GM12864 (cell line): ENCODE data around the gene MED10.

Source experiments
- DNase-seq: peaks from one replicate; pipeline ENCODE4 v3.0.0-alpha.2; 2011; ENCODE audit warnings: low read depth
- H3K4me3 ChIP-seq: 2 replicates; pipeline ENCODE4 v1.5.1; 2011; ENCODE audit warnings: mild to moderate bottlenecking, low read depth, low read length, control low read depth
- TF ChIP-seq, protein P1 (sequence below): IDR thresholded peaks from 2 replicates; pipeline ENCODE4 v1.5.1; 2011; ENCODE audit warnings: low read depth, mild to moderate bottlenecking, moderate library complexity, low read length, control low read depth, inconsistent platforms; ENCODE audit errors: missing control alignments

MED10 gene

DNA sequence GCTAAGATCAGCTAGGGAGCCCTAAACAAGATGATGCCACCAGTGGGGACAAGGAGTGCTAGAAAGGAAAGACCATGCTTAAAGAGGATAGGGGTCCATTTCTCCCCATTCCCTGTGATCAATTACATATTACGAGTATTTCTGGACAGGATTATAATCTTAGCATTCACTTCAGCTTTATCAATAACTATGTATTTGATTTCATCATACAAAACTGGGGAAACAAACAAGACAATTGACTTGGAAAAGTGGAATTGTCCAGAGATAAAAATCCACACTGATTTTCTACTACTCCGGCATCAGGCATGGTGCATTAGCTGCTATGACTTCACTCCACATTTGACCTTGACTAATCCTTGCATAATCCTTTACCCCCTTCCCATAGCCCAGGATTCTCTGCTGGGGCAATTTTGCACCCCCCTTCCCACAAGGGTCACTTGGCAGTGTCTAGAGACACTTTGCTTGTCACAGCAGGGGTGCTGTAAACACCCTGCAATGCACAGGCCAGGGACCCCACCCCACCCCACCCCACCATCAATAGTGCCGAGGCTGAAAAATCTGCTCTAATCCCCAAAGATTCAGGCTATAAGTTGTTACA lies 40.4 kb upstream of the MED10 start:
- no peak for DNase-seq
- TF ChIP-seq, protein P1, sequence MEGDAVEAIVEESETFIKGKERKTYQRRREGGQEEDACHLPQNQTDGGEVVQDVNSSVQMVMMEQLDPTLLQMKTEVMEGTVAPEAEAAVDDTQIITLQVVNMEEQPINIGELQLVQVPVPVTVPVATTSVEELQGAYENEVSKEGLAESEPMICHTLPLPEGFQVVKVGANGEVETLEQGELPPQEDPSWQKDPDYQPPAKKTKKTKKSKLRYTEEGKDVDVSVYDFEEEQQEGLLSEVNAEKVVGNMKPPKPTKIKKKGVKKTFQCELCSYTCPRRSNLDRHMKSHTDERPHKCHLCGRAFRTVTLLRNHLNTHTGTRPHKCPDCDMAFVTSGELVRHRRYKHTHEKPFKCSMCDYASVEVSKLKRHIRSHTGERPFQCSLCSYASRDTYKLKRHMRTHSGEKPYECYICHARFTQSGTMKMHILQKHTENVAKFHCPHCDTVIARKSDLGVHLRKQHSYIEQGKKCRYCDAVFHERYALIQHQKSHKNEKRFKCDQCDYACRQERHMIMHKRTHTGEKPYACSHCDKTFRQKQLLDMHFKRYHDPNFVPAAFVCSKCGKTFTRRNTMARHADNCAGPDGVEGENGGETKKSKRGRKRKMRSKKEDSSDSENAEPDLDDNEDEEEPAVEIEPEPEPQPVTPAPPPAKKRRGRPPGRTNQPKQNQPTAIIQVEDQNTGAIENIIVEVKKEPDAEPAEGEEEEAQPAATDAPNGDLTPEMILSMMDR = no peak
- H3K4me3 ChIP-seq = no peak overlapping the region

DNA sequence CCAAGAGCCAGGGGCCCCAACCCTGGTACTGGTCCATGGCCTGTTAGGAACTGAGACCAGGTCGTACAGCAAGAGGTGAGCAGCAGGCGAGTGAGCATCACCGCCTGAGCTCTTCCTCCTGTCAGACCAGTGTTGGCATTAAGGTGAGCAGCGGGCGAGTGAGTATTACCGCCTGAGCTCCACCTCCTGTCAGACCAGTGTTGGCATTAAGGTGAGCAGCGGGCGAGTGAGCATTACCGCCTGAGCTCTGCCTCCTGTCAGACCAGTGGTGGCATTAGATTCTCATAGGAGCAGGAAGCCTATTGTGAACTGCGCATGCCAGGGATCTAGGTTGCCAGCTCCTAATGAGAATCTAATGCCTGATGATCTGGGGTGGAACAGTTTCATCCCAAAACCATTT lies 39.3 kb upstream of the MED10 start:
- no peak overlapping the region for H3K4me3 ChIP-seq
- TF ChIP-seq, protein P1 = no peak
- no peak for DNase-seq

DNA sequence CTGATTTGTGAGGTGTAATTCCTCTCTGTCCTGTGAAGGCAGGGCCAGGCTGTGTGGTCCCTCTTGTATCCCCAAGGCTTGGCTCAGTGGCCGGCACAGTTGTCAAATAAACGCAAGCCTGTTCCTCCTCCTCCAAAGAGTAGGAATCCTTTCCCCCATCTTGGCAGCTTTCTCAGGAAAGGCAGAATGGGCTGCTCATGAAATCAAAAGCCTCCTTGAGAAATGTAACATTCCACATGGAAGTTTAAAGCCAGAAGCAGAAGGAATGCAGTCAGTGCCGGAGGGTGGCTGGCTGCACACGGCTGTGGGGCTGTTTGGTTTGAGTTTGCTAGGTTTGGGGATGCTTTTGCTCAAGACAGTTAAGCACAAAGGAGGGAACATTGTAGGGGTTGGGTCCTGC lies 34.5 kb upstream of the MED10 start:
- TF ChIP-seq, protein P1 = no peak
- DNase-seq = no peak
- no peak overlapping the region for H3K4me3 ChIP-seq

DNA sequence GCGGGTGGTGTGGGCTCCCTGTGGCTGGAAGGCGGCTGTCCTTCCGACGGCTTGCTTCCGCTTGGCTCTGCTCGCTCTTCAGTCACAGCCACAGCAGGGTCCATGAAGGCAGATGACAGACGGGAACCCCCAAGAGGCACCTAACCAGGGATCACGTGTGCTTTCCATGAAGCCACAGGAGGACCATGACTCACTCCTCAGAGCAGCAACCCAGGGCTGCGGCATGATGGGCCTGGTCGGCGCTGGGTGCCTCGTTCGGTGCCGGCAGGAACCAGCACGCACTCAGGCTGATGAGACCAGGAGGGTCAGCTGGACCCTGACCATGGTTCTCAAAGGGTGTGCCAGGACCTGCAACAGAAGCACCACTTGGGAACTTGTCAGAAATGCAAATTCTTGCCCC lies 32.8 kb upstream of the MED10 start:
- no peak for DNase-seq
- no peak overlapping the region for H3K4me3 ChIP-seq
- TF ChIP-seq, protein P1 = no peak

DNA sequence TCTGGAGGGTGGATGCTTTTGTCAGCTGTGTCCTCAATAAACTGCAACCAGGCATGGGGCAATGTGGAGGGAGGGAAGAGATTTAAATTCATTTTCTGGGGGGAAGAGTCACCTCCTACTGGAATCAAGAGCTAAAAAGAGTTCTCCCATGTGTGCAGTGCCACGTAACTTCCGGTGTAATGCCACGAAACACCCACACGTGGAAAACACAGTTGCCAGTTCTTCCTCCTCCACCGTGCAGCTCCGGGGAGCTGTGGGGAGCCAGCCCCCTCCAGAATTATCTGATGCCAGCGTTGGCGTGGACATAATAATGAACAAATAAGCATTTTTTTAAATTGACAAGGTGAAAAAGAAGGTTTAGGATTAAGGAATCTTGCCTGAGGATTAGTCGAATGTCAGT lies 32.1 kb upstream of the MED10 start:
- TF ChIP-seq, protein P1 = no peak
- H3K4me3 ChIP-seq = no peak overlapping the region
- DNase-seq = no peak

DNA sequence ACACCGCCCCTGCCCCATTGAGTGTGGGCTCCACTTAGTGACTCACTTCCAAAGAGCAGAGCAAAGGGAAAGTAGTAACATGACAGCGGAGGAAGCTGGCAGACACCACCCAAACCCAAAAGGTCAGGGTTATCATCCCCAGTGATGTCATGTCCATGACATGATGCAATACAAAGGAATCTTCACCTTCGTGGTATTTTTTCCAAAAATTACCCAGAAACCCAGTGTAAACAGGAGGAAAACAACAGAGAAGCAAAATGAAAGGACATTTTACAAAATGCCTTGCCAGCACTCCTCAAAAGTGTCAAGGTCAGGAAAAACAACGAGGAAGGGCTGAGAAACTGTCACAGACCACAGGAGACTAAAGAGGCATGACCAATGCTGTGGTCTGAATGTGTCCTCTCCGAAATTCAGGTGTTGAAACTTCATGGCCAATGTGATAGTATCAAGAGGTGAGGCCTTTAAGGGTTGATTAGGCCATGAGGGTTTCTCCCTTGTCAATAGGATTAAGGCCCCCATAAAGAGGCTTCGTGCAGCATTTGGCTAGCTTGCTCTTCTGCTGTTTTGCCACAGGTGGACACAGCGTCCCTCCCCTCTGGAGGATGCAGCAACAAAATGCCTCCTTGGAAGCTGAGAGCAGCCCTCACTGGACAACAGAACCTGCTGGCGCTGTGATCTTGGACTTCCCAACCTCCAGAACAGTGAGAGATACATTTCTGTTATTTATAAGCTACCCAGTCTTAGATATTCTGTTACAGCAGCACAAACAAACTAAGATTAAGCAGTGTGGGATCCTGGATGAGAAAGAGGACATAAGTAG lies 30.5 kb upstream of the MED10 start:
- H3K4me3 ChIP-seq = no peak overlapping the region
- TF ChIP-seq, protein P1 = no peak
- DNase-seq = no peak

DNA sequence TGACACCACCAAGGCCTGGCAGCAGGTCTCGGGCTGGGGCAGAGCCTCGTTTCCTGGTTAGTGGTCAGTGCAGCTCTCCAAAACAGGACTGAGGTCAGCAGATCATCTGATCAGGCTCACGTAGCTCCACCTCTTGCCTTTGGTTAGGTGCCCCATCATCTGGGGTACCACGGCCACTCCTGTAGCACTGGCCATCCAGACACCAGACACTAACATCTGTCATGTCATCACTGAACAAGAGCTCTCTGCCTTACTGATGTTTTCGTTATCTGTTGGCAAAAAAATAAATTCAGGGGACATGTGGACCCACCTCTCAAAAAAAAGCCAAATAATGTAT lies 29.9 kb upstream of the MED10 start:
- DNase-seq = no peak
- no peak overlapping the region for H3K4me3 ChIP-seq
- TF ChIP-seq, protein P1 = no peak
